ENCODE measurements around the gene UQCC3. TPM values are rescaled to one million over a fixed set of nuclear protein-coding genes. Genes with fewer than 3 reads are reported as not detected.

Gene UQCC3
- total RNA-seq, 6 experiments from 2014 or later, result 4.0 to 6.3 (median 5.3) TPM

DNA sequence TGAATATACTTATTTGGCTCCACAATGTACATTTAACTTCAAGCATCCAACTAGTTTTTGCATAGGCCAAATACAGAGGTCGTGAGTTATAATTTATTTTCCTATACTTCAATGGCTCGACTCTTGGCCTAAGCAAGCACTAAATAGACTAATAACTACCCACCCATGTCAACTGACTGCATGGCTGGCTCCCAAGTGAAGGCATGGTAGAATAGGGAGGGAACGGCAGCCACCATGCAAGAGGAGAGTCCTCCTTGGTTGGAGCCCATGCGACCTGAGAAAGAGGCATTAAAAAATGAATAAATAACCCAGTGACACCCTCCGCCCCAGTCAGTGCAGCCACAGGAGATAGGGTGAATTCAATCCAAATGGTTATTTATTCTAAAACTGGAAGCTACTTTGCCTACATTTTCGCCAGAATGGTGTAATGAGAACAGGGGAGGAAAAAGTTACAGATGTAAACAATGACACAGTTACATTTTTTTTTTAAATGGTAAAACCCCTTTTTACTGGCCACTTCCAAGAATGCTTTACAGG, 40.9 kb downstream of the UQCC3 start:
- H3K36me3 ChIP-seq, result peaks cover 0 to 54% (median 21%) of the 10 kb centered on the region in 4 donors
- no peak for TF ChIP-seq POLR2A (IDR thresholded peaks at IDR 0.05)
- TF ChIP-seq, protein P1, sequence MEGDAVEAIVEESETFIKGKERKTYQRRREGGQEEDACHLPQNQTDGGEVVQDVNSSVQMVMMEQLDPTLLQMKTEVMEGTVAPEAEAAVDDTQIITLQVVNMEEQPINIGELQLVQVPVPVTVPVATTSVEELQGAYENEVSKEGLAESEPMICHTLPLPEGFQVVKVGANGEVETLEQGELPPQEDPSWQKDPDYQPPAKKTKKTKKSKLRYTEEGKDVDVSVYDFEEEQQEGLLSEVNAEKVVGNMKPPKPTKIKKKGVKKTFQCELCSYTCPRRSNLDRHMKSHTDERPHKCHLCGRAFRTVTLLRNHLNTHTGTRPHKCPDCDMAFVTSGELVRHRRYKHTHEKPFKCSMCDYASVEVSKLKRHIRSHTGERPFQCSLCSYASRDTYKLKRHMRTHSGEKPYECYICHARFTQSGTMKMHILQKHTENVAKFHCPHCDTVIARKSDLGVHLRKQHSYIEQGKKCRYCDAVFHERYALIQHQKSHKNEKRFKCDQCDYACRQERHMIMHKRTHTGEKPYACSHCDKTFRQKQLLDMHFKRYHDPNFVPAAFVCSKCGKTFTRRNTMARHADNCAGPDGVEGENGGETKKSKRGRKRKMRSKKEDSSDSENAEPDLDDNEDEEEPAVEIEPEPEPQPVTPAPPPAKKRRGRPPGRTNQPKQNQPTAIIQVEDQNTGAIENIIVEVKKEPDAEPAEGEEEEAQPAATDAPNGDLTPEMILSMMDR (IDR thresholded peaks at IDR 0.05), result no peak
- no peak for ATAC-seq
- peaks cover 0 to 53% (median 23%) of the 10 kb centered on the region in 4 donors for H3K4me1 ChIP-seq
- no peak for DNase-seq
- peak overlapping the region in 2 of 3 donors; percentile 5 to 24 for H3K4me3 ChIP-seq
- no peaks in the 10 kb centered on the region for H3K9me3 ChIP-seq
- WGBS (ENCODE audit: insufficient coverage, low coverage, low lambda C conversion rate, missing lambda C conversion rate), result 46% methylated on average over 6 of the region's 6 CpGs
- no peaks in the 10 kb centered on the region for H3K27me3 ChIP-seq
- intact Hi-C loops (cut with DNase I), result no loop called here
- peak overlapping the region; percentile 56 to 72 (median 67) for H3K27ac ChIP-seq

DNA sequence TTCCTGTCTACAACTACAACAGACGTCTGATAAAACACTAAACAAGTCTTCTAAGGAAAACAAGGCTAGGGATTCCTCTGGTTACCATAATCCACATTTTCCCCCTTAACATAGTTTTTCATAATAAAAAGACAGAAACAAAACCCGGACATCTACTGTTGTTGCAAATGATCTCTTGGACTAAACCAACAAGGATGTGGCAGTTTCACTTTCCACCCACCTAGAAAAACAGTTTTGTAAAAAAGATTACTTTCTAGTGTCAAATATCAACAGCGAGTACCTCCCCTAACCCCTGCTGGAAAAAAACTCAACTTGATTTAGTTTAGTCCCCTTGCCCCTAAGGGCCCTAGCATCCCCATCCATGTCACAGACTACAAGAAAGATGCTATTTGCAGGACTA, 41.4 kb downstream of the UQCC3 start:
- Histone ChIP-seq H3K27ac (peak overlapping the region; percentile 56 to 72 (median 67)), H3K36me3 (peaks cover 0 to 60% (median 25%) of the 10 kb centered on the region in 4 donors), H3K4me1 (peaks cover 0 to 53% (median 23%) of the 10 kb centered on the region in 4 donors), H3K27me3 (no peaks in the 10 kb centered on the region), H3K9me3 (no peaks in the 10 kb centered on the region), H3K4me3 (peak overlapping the region in 2 of 3 donors; percentile 5 to 24)
- WGBS (ENCODE audit: insufficient coverage, low coverage, low lambda C conversion rate, missing lambda C conversion rate), result 19% methylated on average over 3 of the region's 3 CpGs
- no peak for TF ChIP-seq POLR2A (IDR thresholded peaks at IDR 0.05)
- TF ChIP-seq, protein P1 (IDR thresholded peaks at IDR 0.05), result no peak
- ATAC-seq (no peak), DNase-seq (no peak)
- intact Hi-C loops (cut with DNase I), result no loop called here

DNA sequence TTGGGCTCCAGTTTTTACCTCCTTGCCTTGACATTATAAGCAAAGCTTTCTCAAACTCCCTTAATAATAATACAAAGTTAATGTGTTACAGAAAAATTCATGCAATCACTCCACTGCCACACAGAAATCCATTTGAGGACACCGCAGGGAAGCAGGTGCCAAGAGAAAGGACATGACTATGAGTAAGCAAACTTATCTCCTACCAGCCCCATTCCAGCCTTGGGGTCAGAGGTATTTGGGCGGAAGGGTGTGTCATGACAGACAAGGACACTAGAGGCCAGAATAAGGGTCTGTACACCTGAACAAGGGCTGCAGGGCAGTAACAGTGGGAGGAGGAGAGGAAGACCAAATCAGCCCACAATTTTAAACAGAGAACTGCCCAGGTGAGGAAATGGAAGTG, 41.9 kb downstream of the UQCC3 start:
- Histone ChIP-seq H3K36me3 (peaks cover 0 to 64% (median 29%) of the 10 kb centered on the region in 4 donors), H3K27ac (peak overlapping the region; percentile 56 to 72 (median 67)), H3K4me3 (peak overlapping the region in 2 of 3 donors; percentile 5 to 24), H3K27me3 (no peaks in the 10 kb centered on the region), H3K4me1 (peaks cover 0 to 53% (median 23%) of the 10 kb centered on the region in 4 donors), H3K9me3 (no peaks in the 10 kb centered on the region)
- DNase-seq (peak; percentile 66 to 87 (median 80)), ATAC-seq (peak; percentile 67 to 73 (median 70))
- WGBS (ENCODE audit: insufficient coverage, low coverage, low lambda C conversion rate, missing lambda C conversion rate), result 29% methylated on average over 2 of the region's 2 CpGs
- intact Hi-C loops (cut with DNase I), result no loop called here
- TF ChIP-seq, protein P1 (IDR thresholded peaks at IDR 0.05), result peak; percentile 8 to 20 (median 13)
- TF ChIP-seq POLR2A (IDR thresholded peaks at IDR 0.05), result no peak

DNA sequence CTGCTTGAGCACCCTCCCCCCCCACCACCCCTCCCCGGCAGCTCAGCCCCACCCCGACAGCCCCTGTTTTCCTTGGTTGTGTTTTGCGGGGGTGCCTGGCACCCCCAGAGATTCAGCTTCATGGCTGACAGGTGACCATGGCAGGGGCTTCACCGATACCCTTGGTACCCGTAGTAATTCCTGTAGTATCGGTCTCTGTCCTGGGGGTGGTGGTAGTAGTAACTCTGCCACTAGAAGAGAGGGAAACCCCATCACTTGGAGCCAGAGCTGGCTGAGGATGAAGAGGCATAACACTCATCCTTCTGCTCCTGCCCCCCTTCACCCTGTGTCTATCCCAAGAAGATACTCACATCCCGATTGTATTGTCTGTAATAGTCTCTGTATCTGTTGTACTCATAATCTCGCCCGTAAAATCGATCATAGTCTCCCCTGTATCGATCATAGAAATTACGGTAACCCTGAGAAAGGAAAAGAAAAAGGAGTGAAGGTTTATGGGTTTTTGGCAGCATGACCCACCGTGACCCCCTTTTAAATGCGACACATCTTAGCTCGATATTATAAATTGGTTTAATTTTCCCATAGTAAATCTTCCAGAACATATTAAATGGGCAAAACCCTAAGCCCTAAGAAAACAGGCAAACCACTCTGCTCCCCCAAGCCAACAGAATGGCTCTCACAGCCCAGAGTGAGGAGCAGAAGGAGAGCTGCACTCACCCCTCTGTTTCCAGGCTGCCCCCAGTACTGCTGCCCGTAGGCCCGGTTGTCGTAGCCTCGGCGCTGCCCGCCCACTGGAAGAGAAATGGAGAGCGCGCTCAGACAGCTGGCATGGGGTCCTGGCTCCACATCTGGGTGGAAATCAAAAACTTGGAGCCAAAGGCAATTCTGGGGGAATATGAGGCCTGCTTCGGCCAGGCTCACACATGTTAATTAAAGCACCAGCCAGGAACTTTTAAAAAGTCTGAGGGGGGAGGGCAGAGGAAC, 44.0 kb downstream of the UQCC3 start:
- intact Hi-C loops (cut with DNase I), result no loop called here
- Histone ChIP-seq H3K4me3 (no peak overlapping the region), H3K9me3 (no peaks in the 10 kb centered on the region), H3K27me3 (no peaks in the 10 kb centered on the region), H3K4me1 (peaks cover 0 to 44% (median 17%) of the 10 kb centered on the region in 4 donors), H3K27ac (no peak overlapping the region), H3K36me3 (peaks cover 0 to 83% (median 47%) of the 10 kb centered on the region in 4 donors)
- TF ChIP-seq POLR2A (IDR thresholded peaks at IDR 0.05), result no peak
- TF ChIP-seq, protein P1 (IDR thresholded peaks at IDR 0.05), result no peak
- ATAC-seq (no peak), DNase-seq (no peak)
- WGBS (ENCODE audit: insufficient coverage, low coverage, low lambda C conversion rate, missing lambda C conversion rate), result 93% methylated on average over 14 of the region's 24 CpGs
